Activated naive CD8-positive, alpha-beta T cell (primary cell): ENCODE results near the gene SS18L1.
A peak's percentile ranks its signal among the peaks of the same experiment; 100 is the strongest.

Source experiments
- H3K27ac Mint-ChIP-seq: one replicate; pipeline ENCODE4 v1.8.0; 2021; ENCODE audit warnings: mixed read lengths
- H3K27me3 Mint-ChIP-seq: one replicate; pipeline ENCODE4 v1.8.0; 2021; ENCODE audit warnings: mixed read lengths
- H3K36me3 Mint-ChIP-seq: one replicate; pipeline ENCODE4 v1.8.0; 2021; ENCODE audit warnings: mixed read lengths
- H3K4me1 Mint-ChIP-seq: one replicate; pipeline ENCODE4 v1.8.0; 2021; ENCODE audit warnings: low read depth, mixed read lengths
- H3K4me3 Mint-ChIP-seq: one replicate; pipeline ENCODE4 v1.8.0; 2021; ENCODE audit warnings: mild to moderate bottlenecking, mixed read lengths
- H3K9me3 Mint-ChIP-seq: one replicate; pipeline ENCODE4 v1.8.0; 2021; ENCODE audit warnings: low read depth, mixed read lengths

SS18L1 gene

GRCh38 chr20:62219992-62220665, 76.6 kb downstream of the SS18L1 start, which contains the start of gene HRH3:
Gene HRH3, minus strand, starts transcription at chr20:62220278. Its CDS starts 308 bp downstream, at chr20:62219970.
- no peaks in the 10 kb centered on the region for H3K36me3 Mint-ChIP-seq
- H3K4me1 Mint-ChIP-seq = peaks cover 6% of the 10 kb centered on the region
- H3K9me3 Mint-ChIP-seq = no peaks in the 10 kb centered on the region
- H3K27ac Mint-ChIP-seq = no peak within 1 kb of the TSS
- peaks cover 23% of the 10 kb centered on the region for H3K27me3 Mint-ChIP-seq
- H3K4me3 Mint-ChIP-seq = peak within 1 kb of the TSS; percentile 51

DNA sequence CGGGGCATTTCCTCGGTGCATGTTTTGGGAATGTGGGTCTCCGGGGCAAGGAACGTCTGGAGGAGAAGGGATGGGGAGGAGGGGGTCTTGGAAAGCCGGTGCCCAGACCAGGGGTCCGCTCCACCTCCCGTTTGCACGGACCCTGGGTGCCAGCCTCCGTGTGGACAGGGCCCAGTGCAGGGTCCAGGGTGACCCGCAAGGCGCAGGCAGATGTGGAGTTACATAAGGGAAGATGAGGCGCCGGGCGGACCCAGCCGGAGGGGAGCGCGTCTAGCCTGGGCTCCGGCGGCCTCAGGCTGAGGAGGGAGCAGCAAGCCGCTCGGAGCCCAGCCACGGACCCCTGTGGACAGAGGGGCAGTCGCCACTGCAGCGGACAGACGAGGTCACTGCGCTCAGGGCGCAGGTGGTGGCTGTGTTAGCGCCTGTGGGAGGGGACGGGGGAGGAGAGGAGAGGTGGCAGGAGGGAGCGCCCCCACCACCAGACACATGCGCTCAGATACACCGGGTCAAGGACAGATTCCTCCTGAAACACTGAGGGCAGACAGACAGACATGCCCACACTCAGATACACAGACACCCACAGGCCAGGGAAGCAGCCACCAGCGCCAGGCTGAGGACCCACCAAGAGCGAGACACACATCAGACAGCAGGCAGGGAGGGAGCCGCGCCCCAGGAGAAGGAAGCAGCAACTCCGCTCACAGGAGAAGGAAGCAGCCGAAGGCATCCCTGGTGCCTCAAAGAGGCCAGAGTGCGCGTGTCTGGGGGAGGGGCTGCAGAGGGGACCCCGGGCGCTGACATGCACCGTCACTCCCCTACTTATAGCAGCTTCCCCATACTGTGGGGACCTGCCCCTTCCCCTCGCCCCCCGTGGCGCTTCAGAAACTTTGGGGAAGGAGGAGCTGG, 77.3 kb downstream of the SS18L1 start:
- Mint-ChIP-seq H3K4me3 (peak overlapping the region; percentile 51), H3K27me3 (peaks cover 19% of the 10 kb centered on the region), H3K36me3 (no peaks in the 10 kb centered on the region), H3K9me3 (no peaks in the 10 kb centered on the region), H3K27ac (no peak overlapping the region), H3K4me1 (peaks cover 6% of the 10 kb centered on the region)

- Mint-ChIP-seq H3K9me3 (no peaks in the 10 kb centered on the region), H3K27ac (no peak overlapping the region), H3K27me3 (peaks cover 22% of the 10 kb centered on the region), H3K36me3 (no peaks in the 10 kb centered on the region), H3K4me3 (no peak overlapping the region), H3K4me1 (peaks cover 6% of the 10 kb centered on the region)
Measured at GRCh38 chr20:62222266-62222850, 78.8 kb downstream of the SS18L1 start.

DNA sequence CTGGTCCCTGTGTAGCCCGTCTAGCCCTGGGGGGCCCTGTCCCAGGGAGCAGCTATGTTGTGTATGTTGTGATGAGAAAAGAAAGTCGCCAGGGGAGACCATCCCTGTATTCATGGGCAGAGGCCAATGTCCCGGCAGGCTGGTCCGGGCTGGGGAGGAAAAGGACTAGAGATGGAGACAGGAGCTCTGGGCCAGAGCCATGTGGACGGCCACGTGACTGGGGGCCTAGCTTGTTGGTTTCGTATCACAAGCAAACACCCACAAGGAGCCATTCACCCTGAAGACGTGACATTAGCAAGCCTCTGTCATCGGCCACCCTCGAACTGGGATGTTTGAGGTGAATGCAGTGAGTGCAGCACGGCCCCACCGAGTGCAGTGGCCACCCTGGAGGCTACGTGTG, 79.4 kb downstream of the SS18L1 start:
- Mint-ChIP-seq H3K27me3 (peaks cover 20% of the 10 kb centered on the region), H3K27ac (no peak overlapping the region), H3K4me1 (peaks cover 6% of the 10 kb centered on the region), H3K4me3 (no peak overlapping the region), H3K36me3 (no peaks in the 10 kb centered on the region), H3K9me3 (no peaks in the 10 kb centered on the region)

DNA sequence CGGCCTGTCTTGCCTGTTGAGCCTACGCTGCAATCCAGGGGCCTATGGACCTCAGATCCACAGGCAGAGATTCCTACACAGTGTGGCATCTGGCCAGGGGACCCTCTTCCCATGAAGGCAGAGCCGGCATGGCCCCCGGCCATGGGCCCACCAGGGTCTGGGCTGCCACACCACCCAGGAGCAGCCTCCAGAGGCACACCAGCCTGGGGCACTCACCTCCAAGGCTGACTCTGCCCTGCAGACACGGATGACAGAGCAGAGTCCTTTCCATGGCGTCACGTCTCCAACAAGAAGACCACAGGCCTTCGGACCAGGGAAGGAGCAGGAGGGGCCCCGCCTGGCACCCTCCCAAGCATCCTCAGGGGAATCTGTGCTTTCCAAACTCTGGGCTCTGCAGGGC, 80.0 kb downstream of the SS18L1 start:
- H3K36me3 Mint-ChIP-seq = no peaks in the 10 kb centered on the region
- H3K27ac Mint-ChIP-seq = no peak overlapping the region
- no peak overlapping the region for H3K4me3 Mint-ChIP-seq
- no peaks in the 10 kb centered on the region for H3K9me3 Mint-ChIP-seq
- H3K27me3 Mint-ChIP-seq = peaks cover 20% of the 10 kb centered on the region
- H3K4me1 Mint-ChIP-seq = peaks cover 6% of the 10 kb centered on the region

DNA sequence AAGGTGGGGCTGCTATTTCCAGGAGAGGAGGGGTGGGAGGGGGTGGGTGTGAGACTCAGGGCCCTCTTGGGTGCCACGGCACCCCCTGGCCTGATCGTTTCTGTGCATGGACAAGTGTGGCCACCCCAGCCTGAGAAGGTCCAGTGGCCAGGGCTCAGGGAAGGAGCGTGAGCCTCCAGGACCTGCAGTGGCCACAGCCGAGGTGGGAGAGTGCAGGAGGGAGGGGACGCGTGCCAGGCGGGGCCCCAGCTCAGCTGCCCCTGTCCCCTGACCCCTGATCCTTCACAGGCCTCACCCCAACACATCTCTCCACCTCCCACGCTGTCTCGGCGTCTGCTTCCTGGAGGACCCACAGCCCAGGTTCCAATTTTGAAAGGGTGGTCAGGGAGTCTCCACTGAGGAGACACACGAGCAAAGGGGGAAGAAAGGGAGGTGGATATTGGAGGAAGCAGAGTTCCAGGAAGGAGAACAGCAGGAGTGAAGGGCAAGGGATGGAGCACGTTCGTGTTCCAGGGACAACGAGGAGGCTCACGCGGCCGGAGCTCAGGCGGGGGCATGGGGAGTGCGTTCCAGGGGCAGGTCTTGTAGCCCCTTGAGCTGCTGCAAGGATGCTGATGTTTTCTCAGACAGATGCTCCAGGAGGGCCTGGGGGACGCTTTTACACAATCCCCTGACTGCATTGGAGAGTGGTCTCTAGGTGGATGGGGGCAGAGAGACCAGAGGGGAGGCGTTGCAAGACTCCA, 80.7 kb downstream of the SS18L1 start:
- Mint-ChIP-seq H3K4me1 (peaks cover 3% of the 10 kb centered on the region), H3K27ac (no peak overlapping the region), H3K4me3 (no peak overlapping the region), H3K27me3 (peaks cover 16% of the 10 kb centered on the region), H3K9me3 (no peaks in the 10 kb centered on the region), H3K36me3 (no peaks in the 10 kb centered on the region)

DNA sequence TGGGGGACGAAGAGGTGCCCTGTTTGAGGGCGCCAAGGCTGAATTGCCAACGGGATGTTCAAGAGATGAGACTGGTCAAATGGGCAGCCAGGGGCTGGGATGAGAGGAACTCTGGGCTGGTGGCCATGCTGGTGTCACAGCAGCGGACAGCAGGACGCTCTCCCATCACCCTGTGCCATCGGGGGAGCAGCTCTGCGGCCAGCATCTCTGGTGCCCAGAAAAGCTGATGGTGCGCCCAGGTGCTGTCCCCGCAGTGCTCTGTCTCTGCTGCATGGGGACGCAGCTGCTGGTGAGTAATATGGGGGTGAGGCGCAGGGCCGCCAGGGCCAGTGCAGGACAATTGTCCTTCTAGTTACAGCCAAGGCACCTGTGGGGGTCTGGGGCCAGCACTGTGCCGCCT, 81.5 kb downstream of the SS18L1 start:
- no peaks in the 10 kb centered on the region for H3K36me3 Mint-ChIP-seq
- peaks cover 3% of the 10 kb centered on the region for H3K4me1 Mint-ChIP-seq
- H3K9me3 Mint-ChIP-seq = no peaks in the 10 kb centered on the region
- peaks cover 16% of the 10 kb centered on the region for H3K27me3 Mint-ChIP-seq
- no peak overlapping the region for H3K4me3 Mint-ChIP-seq
- H3K27ac Mint-ChIP-seq = no peak overlapping the region

- Mint-ChIP-seq H3K9me3 (no peaks in the 10 kb centered on the region), H3K27me3 (peaks cover 15% of the 10 kb centered on the region), H3K4me3 (no peak overlapping the region), H3K4me1 (peaks cover 1% of the 10 kb centered on the region), H3K27ac (no peak overlapping the region), H3K36me3 (no peaks in the 10 kb centered on the region)
Measured at GRCh38 chr20:62225820-62226635, 82.5 kb downstream of the SS18L1 start.

DNA sequence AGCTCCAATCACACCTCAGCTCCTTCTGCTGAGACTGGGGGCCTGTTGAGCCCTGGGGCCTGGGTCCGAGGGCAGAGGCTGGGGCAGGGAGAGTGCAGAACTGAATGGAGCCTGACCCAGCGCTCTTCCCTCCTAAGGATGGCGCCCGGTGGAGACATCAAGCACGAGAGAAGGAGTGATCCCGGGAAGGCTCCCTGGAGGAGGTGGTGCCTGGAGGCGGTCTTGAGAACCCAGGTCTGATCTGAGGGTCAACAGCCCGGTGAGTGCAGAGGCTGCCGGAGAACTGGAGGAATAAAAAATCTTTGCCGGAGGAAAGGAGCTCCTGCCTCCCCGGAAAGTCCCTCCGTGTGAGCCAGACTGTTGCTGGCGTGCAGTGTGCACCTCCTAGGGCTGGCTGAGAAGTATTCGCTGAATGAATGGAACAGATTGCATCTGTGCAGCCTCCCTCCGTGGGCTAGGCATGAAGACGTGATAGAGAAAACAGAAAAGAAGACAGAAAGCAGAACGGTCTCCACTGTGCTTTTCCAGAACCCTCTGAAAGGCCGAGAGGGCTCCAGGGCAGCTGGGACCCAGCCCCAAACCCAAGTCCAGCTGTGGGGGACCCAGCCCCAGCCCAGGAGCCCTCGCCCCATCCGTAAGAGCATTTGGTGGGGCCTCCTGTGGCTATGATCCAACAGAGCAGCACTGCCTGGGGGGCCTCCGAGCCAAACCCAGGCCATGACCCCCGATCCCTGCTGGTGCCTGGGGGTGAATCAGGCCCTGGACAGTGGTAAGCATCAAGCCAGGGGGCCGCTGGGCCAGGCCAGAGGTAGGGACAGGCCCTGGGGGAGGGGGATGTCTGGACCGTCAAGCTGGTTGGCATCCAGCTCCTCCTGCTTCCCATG, 83.4 kb downstream of the SS18L1 start:
- Mint-ChIP-seq H3K27ac (no peak overlapping the region), H3K36me3 (no peaks in the 10 kb centered on the region), H3K4me1 (no peaks in the 10 kb centered on the region), H3K4me3 (no peak overlapping the region), H3K9me3 (no peaks in the 10 kb centered on the region), H3K27me3 (peaks cover 14% of the 10 kb centered on the region)

DNA sequence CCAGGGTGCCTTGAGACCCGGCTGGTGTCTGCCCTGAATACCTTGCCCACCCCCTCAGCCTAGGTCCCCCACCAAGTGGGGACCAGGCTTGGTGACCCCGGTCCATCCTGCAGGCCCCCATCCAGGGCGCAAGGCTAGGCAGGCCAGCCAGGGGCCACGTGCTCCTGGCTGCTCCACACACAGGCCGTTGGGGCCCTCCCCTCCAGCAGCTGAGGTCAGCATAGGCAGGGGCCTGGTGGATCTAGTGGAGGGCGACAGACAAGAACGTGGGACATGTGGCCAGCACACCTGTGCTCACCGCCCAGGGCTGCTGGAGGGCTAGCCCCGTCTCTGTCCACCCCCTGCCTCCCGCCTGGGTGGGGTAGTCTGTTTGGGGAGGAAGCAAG, 84.0 kb downstream of the SS18L1 start:
- Mint-ChIP-seq H3K27ac (no peak overlapping the region), H3K4me1 (no peaks in the 10 kb centered on the region), H3K4me3 (no peak overlapping the region), H3K36me3 (no peaks in the 10 kb centered on the region), H3K9me3 (no peaks in the 10 kb centered on the region), H3K27me3 (peaks cover 14% of the 10 kb centered on the region)

- Mint-ChIP-seq H3K27ac (no peak overlapping the region), H3K9me3 (no peaks in the 10 kb centered on the region), H3K4me3 (no peak overlapping the region), H3K4me1 (no peaks in the 10 kb centered on the region), H3K27me3 (peaks cover 9% of the 10 kb centered on the region), H3K36me3 (no peaks in the 10 kb centered on the region)
Measured at GRCh38 chr20:62227977-62228958, 84.7 kb downstream of the SS18L1 start.

DNA sequence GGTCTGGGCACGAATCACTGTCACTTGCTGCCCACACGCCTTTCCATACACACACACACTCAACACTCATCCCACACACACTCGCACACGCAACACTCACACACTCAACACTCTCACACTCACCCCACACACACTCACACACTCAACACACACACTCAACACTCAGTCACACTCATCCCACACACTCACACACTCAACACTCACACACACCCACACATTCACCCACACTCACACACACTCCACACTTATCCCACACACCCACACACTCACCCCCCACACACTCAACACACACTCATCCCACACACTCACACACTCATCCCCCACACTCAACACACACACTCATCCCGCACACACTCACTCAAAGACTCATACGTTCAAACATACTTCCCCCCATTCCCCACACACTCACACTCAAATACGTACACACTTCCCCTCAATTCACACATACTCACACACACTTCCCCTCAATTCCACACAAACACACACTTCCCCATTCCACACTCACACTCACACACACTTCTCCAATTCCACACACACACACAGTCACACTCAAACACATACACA, 85.5 kb downstream of the SS18L1 start:
- H3K27ac Mint-ChIP-seq = no peak overlapping the region
- H3K4me1 Mint-ChIP-seq = no peaks in the 10 kb centered on the region
- peaks cover 7% of the 10 kb centered on the region for H3K27me3 Mint-ChIP-seq

More for the DNA sequence above, 85.5 kb downstream of the SS18L1 start:
- Mint-ChIP-seq H3K4me3 (no peak overlapping the region), H3K36me3 (no peaks in the 10 kb centered on the region), H3K9me3 (no peaks in the 10 kb centered on the region)
